CD4-positive, alpha-beta T cell treated with Interferon gamma for 1 hour (primary cell): Measurements from ENCODE around the gene CD300E.
"Not testable (repeated sequence)": the region's sequence is repeated elsewhere in the genome, so short reads cannot be mapped to it uniquely, and the experiment has no call there.

Experiments used
- DNase-seq: peaks from one replicate; pipeline ENCODE4 v3.0.0-alpha.2; 2020

Gene CD300E, protein sequence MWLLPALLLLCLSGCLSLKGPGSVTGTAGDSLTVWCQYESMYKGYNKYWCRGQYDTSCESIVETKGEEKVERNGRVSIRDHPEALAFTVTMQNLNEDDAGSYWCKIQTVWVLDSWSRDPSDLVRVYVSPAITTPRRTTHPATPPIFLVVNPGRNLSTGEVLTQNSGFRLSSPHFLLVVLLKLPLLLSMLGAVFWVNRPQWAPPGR

DNA sequence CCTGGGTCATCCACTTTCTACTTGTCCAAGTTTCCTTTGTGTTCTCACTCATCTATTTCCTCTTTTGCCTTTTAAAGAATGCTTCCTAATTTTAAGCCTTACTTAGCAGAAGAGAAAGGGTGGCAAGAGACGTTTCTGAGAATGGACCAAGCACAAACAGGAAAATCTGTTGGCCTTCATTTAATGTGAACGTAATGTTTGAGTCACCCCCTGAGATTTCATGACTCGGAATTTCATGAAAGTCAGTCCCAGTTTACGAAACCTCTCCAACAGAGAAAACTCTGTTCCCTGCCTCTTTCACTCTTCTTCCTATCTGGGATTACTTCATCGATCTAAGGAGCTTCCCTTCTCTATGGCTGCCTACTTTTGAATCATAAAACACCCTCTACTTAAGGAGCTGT lies at the start of gene CD300E:
Gene CD300E (minus strand): TSS at position 46 of the 401 bp plus-strand sequence. CDS start 117 bp downstream, outside the sequence.
- no peak for DNase-seq

DNA sequence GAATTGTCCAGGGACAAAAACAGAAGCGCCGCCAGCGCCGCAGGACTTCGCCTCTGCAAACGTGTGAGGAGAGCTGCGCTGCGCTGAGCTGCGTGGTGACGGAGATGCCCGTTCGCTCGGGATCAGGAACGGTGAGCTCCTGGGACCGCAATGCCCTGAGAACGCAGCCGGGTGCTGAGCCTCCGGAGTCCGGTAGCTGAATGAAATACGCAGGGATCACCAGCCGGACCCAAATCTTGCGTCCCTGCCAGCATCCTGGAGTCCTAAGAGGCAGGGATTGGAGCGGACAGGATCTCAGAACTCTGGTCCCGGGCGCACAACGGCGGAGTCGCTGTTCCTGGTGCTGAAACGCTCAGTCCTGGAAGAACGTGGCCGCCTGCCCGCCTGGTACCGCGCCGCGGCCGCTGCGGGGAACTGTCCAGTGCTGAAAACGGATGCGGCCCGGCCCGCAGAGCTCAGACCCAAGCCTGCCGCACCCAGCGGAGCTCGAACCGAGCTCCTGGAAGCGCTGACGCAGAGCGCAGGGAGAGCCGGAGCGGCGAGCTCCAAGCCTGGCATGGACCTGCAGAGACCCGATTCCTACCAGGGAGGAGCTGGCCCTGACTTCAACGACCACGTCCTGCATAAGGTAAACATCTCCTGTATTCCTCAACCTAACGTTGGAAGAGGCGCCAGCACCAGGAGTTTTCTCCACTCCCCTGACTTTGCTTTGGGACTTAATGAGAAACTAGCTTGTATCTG lies 47.7 kb upstream of the CD300E start:
- peak; percentile 72 for DNase-seq

DNA sequence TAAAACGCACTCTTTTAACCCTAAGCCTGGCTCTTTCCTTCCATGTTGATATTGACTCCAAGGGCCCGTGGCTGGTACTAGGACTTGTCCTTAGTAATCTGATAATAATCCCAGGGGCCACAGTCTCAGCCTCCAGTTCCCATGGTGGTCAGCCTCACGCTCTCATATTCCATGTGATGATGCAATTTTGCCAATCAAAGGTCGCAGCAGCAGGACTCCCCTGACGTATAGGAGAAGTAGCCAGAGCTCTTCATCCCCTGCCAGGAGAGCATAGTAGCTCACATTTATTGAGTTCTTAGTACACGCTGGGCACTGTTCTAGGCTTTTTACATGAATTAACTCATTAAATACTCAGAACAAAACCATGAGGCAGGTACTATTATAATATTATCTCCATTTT lies 46.8 kb upstream of the CD300E start:
- no peak for DNase-seq

DNA sequence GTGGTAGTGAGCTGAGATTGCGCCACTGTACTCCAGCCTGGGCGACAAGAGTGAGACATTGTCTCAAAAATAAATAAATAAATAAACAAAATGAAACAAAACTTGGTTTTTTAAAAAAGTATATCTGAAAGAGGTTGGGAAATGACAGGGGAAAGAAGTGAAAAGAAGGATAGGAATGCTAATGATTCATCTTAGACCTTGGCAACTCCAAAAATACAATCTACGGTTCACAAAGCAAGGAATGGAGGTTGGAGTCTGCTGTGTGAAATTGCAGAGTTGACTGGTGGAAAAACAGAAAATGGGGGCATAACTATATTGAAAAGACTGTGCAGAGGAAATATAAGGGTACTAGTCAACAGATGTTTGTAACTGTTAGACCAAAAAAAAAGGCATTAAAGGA lies 40.0 kb upstream of the CD300E start:
- DNase-seq, result no peak

DNA sequence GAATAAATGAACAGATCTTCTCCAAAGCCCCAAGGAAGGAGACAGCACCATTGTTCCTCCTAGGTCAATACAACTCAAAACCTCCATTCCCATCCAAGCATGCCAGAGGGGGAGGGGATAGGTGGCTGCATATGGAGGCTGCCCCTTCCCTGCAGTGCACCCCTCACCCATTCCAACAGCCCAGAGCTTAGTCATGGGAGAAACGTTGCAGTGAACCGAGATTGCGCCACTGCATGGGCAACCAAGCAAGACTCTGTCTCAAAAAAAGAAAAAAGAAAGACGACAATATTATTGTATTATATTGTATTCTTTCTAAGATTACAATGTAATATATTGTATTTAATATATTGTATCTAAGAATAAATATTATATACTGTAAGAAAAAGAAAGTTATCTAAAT lies 36.4 kb upstream of the CD300E start:
- no peak for DNase-seq

DNA sequence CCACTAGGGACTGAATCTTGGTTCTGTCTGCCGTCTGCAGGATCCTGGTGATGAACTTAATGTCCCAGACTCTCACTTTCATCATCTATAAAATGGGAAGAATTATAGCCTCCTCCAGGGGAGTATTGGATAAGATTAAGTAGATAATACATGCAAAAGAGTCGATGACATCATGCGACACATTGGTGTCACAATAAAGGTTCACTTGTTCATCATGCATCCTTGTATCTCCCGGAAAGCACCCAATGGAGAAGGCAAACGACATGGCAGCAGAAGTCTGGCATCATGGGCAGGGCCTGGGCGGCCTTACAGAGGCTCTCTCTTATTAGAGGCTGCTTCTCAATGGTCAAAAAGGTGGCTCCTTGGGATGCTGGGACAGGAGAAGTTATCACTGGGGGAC lies 35.1 kb upstream of the CD300E start:
- DNase-seq, result no peak

DNA sequence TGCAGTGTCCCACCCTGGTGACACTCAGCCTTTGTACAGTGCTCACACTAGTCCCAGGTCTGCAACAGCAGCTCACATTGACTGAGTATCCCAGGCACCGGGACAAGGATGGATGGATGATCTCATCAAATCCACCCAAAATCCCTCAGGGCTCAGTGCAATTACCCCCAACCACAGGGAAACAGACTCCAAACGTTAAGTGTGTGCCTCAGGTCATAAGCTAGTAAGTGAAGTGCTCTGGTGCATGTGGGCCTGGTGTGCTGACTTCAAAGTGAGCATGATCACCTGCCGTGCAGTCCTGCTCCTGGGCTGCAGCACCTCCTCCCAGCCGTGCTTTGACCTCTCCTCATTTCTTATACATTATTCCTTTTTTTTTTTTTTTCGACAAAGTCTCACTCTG lies 31.2 kb upstream of the CD300E start:
- DNase-seq, result no peak

DNA sequence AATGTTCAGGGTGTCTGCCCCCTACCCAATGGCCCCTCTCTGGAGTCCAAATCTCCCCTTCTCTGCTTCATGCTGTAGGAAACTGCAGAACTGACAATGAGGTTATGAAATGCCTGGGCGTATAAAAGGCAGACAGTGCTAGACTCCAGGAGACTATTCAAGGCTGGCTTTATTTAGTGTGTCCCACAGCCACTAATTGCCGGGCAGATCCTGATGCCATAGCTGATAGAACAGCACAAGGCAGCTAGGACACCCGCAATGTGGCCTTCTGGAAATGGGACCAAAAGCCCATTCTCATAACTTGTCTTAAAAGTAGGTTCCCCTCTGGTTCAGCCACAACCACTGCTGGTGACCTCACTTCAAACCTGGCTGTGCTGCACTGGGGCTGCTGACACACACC lies 28.5 kb upstream of the CD300E start:
- DNase-seq, result no peak

DNA sequence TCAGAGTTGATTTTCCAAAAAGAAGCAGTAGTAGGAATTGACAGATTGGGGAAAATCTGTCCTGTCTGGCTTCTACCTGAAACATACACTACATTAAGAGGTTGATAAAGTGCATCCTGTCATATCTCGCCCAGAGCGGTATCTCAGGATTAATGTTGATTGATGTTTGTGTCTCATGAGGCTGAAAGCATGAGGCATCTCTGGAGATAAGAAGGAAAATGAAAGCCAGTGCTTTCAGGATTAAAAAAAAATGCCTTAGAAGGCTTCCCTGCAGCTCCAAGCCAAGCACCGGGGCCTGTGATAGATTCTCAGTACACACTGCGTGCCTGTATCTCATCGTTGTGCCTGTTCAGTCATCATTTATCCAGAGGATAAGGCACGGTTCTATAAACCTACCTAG lies 26.4 kb upstream of the CD300E start:
- DNase-seq, result no peak

DNA sequence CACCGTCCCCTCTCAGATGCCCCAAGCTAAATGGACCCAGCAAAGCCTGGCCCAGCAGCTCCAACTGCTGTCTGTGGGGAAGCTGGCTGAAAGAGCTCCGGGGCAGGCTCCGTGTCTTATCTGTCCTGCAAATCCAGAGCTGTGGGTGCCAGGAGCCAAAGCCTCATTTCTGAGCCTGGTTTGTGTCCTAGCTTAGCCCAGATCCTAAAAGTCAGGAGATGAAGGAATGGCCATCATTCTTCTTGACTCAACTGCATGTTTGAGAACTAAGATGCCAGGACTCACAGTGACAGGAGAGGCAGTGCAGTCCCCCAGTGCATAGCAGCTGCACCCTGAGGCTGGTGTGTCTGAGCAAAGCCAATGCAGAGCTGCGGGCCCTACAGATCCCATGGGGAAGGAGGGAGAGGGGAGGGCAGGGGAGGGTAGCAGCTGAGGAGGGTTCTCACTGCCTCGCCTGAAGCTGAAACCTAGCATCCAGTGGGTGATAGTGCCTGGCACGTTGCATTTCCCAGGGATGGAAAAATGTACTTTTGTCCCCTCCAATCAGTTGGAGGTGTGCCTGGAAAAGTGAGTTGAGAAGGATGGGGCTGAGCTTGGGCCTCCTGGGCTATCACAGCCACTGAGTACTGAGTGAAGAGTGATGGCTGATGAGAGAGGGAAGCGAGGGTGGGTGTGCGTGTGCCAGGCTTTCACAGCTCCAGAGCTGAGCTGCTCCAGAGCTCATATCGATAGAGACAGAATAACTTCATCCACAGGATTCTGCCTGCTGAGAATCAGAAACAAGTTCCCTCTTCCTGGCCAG lies 24.5 kb upstream of the CD300E start:
- DNase-seq, result no peak

DNA sequence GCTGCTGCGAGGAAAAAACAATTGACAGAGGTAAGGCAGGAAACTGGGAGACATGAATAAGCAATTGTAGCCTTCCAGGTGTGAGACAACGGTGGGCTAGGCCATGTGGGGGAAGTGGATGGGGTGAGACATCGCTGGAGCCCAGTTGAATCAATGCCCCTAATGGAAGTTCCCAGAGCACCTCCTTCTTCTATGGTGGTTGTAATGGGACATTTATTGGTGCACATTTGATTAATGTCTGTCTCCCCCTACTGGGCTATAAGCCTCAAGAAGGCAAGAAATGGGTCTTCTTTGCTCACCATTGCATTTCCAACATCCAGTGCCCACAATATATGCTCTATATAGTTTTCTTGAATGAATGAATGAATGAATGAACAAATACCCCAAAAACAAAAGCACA lies 22.7 kb upstream of the CD300E start:
- no peak for DNase-seq

DNA sequence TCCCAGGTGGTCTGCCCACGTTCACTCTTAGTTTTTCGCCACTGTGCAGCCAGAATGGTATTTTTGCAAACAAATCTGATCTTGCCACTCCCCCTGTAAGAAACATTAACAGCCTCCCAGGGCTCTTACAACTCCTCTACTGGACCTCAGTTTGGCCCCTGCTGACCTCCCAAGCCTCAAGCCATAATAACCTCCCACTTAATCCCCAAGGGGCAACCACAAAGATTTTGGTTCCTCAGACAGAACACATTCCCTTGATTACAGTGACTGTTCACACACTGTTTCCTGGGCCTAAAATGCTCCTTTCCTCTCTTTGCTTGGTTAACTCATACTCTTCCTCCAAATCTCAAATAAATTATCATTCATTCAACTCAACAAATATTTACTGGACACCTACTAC lies 21.5 kb upstream of the CD300E start:
- no peak for DNase-seq

DNA sequence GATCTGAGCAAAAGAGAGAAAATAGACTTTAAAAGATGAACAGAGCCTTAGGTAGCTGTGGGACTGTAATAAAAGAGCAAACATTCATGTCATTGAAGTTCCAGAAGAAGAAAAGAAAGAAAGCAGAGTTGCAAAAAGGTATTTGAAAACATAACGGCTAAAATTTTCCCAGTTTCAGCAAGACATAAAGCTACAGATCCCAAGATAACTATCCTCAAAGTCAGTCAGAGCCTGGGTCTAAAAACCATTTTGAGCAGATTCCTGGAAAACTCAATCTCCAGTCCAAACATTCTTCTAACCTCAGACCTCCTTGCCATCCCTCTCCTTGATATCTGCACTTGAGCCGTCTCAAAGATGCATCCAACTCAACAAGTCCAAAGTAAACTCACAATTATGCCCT lies 20.9 kb upstream of the CD300E start:
- DNase-seq, result no peak

DNA sequence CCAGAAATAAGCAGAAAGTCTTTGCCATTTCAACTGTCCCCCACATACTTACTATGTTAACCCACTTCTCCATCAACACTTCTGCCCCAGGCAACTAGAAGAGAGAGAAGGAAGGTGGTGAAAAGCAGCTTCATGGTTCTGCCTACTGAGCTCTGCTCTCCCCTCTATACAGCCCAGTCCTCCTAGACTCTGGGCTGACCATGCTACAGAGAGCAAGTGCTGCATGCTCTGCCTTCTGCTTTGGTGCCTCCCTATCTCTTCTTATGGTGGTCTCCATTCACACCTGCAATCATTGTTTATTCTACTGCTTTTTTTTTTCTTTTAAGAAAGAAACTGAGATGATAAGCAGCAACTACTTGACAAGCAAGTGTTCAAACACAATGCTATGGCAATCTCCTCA lies 20.3 kb upstream of the CD300E start:
- no peak for DNase-seq

DNA sequence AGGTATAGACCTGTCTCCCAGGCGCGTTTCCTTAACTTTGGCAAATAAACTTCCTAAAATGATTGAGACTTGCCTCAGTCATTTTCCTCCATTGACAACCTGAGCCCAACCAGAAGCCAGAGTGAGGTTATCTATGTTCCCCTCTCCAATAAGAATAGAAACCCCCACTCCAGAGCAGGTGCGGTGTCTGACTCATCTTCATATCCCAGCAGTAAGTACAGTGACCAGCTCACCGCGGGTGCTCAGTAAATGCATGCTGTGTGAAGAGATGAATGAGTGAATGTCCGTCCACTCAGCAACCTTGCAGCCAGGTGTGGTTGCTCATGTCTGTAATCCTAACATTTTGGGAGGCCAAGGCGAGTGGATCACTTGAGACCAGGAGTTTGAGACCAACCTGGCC lies 19.5 kb upstream of the CD300E start:
- no peak for DNase-seq

DNA sequence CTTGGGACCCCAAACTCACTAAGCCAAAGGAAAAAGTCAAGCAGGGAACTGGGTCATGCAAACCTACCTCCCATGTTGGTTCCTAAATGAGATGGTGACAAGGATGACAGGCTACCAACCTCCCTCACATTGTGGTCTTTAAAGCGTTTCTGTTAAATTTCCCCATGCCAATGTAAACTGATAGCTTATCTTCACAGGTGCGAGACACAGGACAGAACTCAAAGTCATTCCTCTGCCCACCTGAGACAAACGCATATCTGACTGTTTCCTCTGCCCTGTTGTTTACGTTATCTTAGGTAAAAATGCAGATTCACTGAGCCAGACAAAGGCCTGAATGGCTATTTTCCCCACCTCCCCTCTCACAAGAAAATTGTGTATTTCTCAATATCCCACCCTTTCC lies 19.0 kb upstream of the CD300E start:
- no peak for DNase-seq

DNA sequence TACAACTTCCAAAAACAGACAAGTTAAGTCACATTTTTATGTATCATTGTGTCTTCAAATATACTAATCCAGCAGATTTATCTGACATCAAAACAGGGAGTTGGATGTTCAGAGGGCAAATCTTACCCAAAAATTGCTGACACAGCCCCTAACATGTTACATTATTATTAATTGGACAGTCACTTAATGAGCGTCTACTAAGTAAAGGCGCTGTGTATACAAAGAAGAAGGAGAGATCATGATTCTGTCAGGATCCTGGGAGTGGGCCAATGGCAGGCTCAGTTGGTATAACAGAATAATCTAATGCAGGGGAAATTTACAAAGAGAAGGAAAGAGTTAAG lies 18.4 kb upstream of the CD300E start:
- no peak for DNase-seq

DNA sequence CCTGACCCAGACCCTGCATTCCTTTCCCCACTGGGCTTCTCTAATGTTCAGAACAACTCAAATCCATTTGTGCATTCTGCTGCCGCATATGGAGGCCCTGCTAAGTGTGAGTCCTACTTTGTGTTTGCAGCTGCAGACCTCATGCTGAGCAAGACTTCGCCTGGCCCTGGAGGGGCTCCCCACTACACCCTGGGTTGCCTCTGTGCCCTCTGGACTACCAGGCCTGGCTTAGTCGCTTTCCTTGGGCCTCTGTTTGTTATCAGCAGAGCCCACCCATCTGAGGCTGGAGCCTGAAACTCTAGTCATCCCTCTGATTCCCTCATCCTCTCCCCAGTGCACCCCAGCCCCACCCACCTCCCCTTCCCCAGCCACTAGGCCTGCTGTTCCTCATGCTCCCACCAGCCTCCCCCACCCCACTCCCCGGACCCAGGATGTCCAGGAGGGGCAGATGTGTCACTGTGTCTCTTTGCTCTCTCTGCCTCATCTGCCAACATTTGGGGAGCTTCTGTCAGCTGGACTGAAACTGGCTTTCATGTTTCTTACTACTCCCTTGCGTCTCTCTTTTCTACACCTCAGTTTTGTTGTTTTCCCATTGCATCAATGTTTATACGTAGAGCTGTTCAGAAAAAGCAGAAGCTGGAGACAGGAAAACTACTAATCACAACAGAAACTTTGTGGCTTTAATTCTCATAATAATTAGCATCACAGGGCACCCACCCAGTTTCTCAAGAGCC lies 17.9 kb upstream of the CD300E start:
- DNase-seq, result peak; percentile 19

DNA sequence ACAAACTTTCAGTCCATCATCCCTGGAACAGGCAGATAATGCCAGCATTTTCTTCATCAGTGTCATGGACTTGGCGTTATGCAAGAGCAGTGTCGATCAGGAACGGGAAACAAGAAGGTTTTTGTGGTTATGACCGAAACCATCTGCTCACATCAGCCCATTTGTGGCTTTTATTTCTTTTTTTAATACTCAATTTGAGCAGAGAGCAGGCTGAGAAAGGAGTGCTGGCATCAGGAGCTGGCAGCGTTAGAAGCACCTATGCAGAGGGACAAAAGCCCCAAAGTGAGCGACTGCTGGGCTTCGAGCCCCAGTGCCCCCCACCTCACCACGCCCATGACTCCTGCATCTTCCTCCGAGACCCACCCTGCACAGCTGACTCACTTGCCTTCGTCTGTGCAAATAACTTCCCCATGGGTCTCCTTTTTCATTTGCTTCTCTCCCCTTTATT lies 16.2 kb upstream of the CD300E start:
- DNase-seq, result peak; percentile 64

DNA sequence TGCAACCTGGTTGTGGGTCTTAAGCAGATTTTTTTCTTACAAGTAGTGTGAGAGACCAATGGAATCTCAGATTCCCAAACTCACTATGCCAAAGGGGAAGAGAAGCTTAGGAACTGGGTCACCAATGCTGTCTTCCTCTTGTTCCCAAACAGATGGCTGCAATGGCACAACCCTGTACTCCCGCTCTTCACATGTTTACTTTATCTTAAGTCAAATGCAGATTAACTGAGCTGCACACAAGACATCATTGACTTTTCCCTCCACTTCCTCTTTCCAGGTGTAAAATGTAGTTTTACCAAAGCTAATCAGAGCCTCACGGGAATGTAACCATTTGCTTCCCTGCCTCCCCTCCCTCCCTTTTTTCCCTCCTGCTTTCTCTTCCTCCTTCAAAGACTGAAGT lies 14.4 kb upstream of the CD300E start:
- no peak for DNase-seq

DNA sequence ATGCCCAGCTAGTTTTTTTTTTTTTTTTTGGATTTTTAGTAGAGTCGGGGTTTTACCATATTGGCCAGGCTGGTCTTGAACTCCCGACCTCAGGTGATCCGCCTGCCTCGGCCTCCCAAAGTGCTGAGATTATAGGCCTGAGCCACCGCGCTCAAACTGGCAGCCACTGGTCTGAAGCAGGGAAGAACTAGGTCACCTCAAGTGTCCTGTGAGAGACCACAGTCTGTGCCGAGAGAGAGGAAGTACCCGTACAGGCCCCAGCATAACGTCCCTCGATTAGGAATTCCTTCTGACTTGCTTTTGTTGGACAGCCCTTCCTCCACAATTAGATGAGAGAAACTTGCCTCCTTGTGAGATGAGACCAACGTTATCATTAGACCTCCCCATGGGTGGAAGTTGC lies 13.7 kb upstream of the CD300E start:
- peak; percentile 18 for DNase-seq

DNA sequence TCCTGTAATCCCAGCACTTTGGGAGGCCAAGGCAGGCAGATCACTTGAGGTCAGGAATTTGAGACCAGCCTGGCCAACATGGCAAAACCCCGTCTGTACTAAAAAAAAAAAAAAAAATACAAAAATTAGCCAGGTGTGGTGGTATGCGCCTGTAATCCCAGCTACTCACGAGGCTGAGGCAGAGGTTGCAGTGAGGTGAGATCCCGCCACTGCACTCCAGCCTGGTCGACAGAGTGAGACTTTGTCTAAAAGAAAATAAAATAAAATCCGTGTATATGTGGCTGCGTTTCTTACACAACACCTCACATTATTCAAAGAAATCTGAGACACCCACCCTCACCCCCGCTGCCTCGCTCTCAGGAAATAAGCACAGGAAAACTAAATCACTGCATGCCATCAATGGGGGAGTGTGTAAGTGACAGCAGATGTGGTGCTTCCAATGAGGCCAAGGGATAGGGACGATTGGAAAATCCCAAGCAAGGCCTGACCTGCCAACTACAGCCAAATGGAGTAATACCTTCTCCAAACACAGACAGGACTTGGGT lies 13.1 kb upstream of the CD300E start:
- not testable (repeated sequence) for DNase-seq

DNA sequence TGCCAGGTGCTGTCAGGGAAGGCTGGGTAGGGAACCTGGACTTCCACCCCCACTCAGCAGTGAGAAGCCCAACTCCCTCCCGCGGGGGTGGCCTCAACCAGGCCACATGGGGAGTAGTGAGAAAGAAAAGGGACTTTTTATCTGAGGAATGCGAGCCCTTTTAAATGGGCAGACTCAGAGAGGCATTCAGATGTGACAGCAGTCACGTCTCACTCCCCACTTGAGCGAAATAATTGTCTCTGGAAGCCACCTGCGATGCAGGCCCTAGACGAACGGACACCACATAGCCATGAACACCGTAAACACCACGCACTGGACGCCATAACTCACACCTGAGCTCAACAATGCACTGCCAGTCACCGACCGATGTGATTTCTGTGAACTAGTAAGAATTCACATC lies 11.9 kb upstream of the CD300E start:
- no peak for DNase-seq
